HepG2 (cell line): ENCODE measurements around the gene PRR19. TPM values are rescaled to one million over a fixed set of nuclear protein-coding genes. Genes with fewer than 3 reads are reported as not detected.

ENCODE experiments used
- ATF4 ChIP-seq, 2 experiments: fragments of 450-650 bp in 1 of 2; sonication (generic) in 1 of 2; formaldehyde crosslinking; IDR thresholded peaks; 2 replicates each; pipeline versions ENCODE4 v1.5.0 to v1.8.0; 2020 to 2022; ENCODE audit warnings: mild to moderate bottlenecking in 1 of 2, missing genetic modification reagents in 1 of 2
- E2F5 ChIP-seq: sonication (generic); formaldehyde crosslinking; conservative IDR thresholded peaks from 2 replicates; pipeline ENCODE4 v1.4.0; 2020; ENCODE audit warnings: missing genetic modification reagents
- ELK4 ChIP-seq: sonication (generic); formaldehyde crosslinking; IDR thresholded peaks from 2 replicates; pipeline ENCODE4 v1.9.0; 2021; ENCODE audit warnings: missing genetic modification reagents, borderline replicate concordance
- FOXK2 ChIP-seq: fragments of 450-650 bp; IDR thresholded peaks from 2 replicates; pipeline ENCODE4 v1.6.1; 2016
- FOXM1 ChIP-seq: sonication (generic); formaldehyde crosslinking; IDR thresholded peaks from 2 replicates; pipeline ENCODE4 v1.5.0; 2020; ENCODE audit warnings: missing genetic modification reagents
- HDAC2 ChIP-seq: sonication (generic); formaldehyde crosslinking; IDR thresholded peaks from 2 replicates; pipeline ENCODE4 v1.4.0; 2020; ENCODE audit warnings: missing genetic modification reagents
- HOXA9 ChIP-seq: sonication (generic); formaldehyde crosslinking; IDR thresholded peaks from 2 replicates; pipeline ENCODE4 v1.8.1; 2022; ENCODE audit warnings: missing genetic modification reagents, mild to moderate bottlenecking, moderate library complexity, borderline replicate concordance
- MIER2 ChIP-seq: IDR thresholded peaks from 2 replicates; pipeline ENCODE4 v1.6.1; 2016; ENCODE audit warnings: missing biosample characterization, missing genetic modification reagents
- PRDM10 ChIP-seq: sonication (generic); formaldehyde crosslinking; IDR thresholded peaks from 2 replicates; pipeline ENCODE4 v1.4.0; 2020; ENCODE audit warnings: low read depth, missing genetic modification reagents
- REL ChIP-seq: sonication (generic); formaldehyde crosslinking; conservative IDR thresholded peaks from 2 replicates; pipeline ENCODE4 v1.8.0; 2022; ENCODE audit warnings: mild to moderate bottlenecking, missing genetic modification reagents, moderate library complexity
- RFXANK ChIP-seq: IDR thresholded peaks from 2 replicates; pipeline ENCODE4 v1.6.1; 2016
- TBL1XR1 ChIP-seq: fragments of 150-350 bp; IDR thresholded peaks from 2 replicates; pipeline ENCODE4 v1.6.1; 2014; ENCODE audit warnings: borderline replicate concordance, low read length; ENCODE audit not compliant: partially characterized antibody
- TRIM24 ChIP-seq: sonication (generic); formaldehyde crosslinking; IDR thresholded peaks from 2 replicates; pipeline ENCODE4 v1.8.0; 2022; ENCODE audit warnings: mild to moderate bottlenecking, missing genetic modification reagents
- ZFP36L1 ChIP-seq: sonication (generic); formaldehyde crosslinking; IDR thresholded peaks from 2 replicates; pipeline ENCODE4 v1.8.0; 2022; ENCODE audit warnings: mild to moderate bottlenecking, missing genetic modification reagents, moderate library complexity
- ZFP62 ChIP-seq: sonication (generic); formaldehyde crosslinking; IDR thresholded peaks from 2 replicates; pipeline ENCODE4 v1.4.0; 2020; ENCODE audit warnings: missing genetic modification reagents
- ZNF431 ChIP-seq: sonication (generic); formaldehyde crosslinking; IDR thresholded peaks from 2 replicates; pipeline ENCODE4 v1.9.0; 2022; ENCODE audit warnings: missing genetic modification reagents, low read depth, mild to moderate bottlenecking, borderline replicate concordance
- ZNF501 ChIP-seq: sonication (generic); formaldehyde crosslinking; IDR thresholded peaks from 2 replicates; pipeline ENCODE4 v1.5.1; 2020; ENCODE audit warnings: mild to moderate bottlenecking, moderate library complexity, missing genetic modification reagents
- ZNF552 ChIP-seq: sonication (generic); formaldehyde crosslinking; IDR thresholded peaks from 2 replicates; pipeline ENCODE4 v1.9.0; 2022; ENCODE audit warnings: missing genetic modification reagents, mild to moderate bottlenecking, borderline replicate concordance
- ZNF775 ChIP-seq: sonication (generic); formaldehyde crosslinking; IDR thresholded peaks from 2 replicates; pipeline ENCODE4 v1.4.0; 2020; ENCODE audit warnings: missing genetic modification reagents, mild to moderate bottlenecking, moderate library complexity, borderline replicate concordance
- polyA plus RNA-seq, 8 experiments: library from polyadenylated mRNA; depleted of rRNA in 3 of 8; stranded (reverse) in 7 of 8; unstranded in 1 of 8; fragments of >200 nt; fragmentation: Illumina TruSeq in 4 of 8; extraction: Trizol in 4 of 8; gene quantifications; 2 replicates each; pipeline versions ENCODE4 v1.2.1 to v1.2.3, GENCODE V29; 2011 to 2016; ENCODE audit warnings: low read depth in 4 of 8, missing spikeins in 1 of 8, mixed read lengths in 1 of 8; ENCODE audit not compliant: insufficient read depth in 1 of 8
- total RNA-seq, 5 experiments: library from RNA; depleted of rRNA; stranded (reverse); fragments of >200 nt; fragmentation: Illumina TruSeq; extraction: Trizol; gene quantifications; 2 replicates each; pipeline ENCODE4 v1.2.3, GENCODE V29; 2016; ENCODE audit warnings: low read depth in 1 of 5
- TF ChIP-seq, protein P1 (sequence below): sonication (generic); formaldehyde crosslinking; IDR thresholded peaks from 2 replicates; pipeline ENCODE4 v1.4.0; 2020; ENCODE audit warnings: missing genetic modification reagents
- TF ChIP-seq, protein P2 (sequence below): sonication (generic); formaldehyde crosslinking; IDR thresholded peaks from 2 replicates; pipeline ENCODE4 v1.4.0; 2020; ENCODE audit warnings: missing genetic modification reagents; ENCODE audit errors: not compliant biosample characterization

Gene PRR19
- total and polyA plus RNA-seq, 2 of the 13 experiments (the other 11 are each of a cell fraction or from before 2014, with no cell fraction given), result 0.21 to 0.33 TPM

- TF ChIP-seq ELK4 (CRISPR knock-in tag), result no peak
- no peak for TF ChIP-seq FOXM1 (CRISPR knock-in tag)
- TF ChIP-seq ZFP62 (CRISPR knock-in tag), result no peak
- TF ChIP-seq RFXANK (CRISPR knock-in tag), result no peak
- TF ChIP-seq HDAC2 (CRISPR knock-in tag), result no peak
- TF ChIP-seq ZNF501 (CRISPR knock-in tag), result no peak
- TF ChIP-seq, protein P1, sequence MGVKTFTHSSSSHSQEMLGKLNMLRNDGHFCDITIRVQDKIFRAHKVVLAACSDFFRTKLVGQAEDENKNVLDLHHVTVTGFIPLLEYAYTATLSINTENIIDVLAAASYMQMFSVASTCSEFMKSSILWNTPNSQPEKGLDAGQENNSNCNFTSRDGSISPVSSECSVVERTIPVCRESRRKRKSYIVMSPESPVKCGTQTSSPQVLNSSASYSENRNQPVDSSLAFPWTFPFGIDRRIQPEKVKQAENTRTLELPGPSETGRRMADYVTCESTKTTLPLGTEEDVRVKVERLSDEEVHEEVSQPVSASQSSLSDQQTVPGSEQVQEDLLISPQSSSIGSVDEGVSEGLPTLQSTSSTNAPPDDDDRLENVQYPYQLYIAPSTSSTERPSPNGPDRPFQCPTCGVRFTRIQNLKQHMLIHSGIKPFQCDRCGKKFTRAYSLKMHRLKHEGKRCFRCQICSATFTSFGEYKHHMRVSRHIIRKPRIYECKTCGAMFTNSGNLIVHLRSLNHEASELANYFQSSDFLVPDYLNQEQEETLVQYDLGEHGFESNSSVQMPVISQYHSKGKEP (CRISPR knock-in tag), result no peak
- TF ChIP-seq ZFP36L1 (CRISPR knock-in tag), result no peak
- no peak for TF ChIP-seq ATF4 (CRISPR knock-in tag; IDR thresholded peaks at IDR 0.05)
- TF ChIP-seq PRDM10 (CRISPR knock-in tag), result 0 out of 2 replicates have a peak, but pooled peaks have one; percentile 54
- no peak for TF ChIP-seq ZNF775 (CRISPR knock-in tag)
- no peak for TF ChIP-seq REL (CRISPR knock-in tag)
- TF ChIP-seq, protein P2, sequence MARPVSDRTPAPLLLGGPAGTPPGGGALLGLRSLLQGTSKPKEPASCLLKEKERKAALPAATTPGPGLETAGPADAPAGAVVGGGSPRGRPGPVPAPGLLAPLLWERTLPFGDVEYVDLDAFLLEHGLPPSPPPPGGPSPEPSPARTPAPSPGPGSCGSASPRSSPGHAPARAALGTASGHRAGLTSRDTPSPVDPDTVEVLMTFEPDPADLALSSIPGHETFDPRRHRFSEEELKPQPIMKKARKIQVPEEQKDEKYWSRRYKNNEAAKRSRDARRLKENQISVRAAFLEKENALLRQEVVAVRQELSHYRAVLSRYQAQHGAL (CRISPR knock-in tag), result no peak
- no peak for TF ChIP-seq ZNF552 (CRISPR knock-in tag)
- TF ChIP-seq FOXK2, result no peak
- TF ChIP-seq ZNF431 (CRISPR knock-in tag), result no peak
- no peak for TF ChIP-seq TRIM24 (CRISPR knock-in tag)
- no peak for TF ChIP-seq TBL1XR1
- TF ChIP-seq HOXA9 (CRISPR knock-in tag), result 0 out of 2 replicates have a peak, but pooled peaks have one; percentile 14
- TF ChIP-seq E2F5 (CRISPR knock-in tag), result no peak
- no peak for TF ChIP-seq MIER2
Measured at GRCh38 chr19:42281146-42281826, 20.6 kb upstream of the PRR19 start (continued).
